HCT116 (cell line): ENCODE measurements around the gene PRKCA. TPM values are rescaled to one million over a fixed set of nuclear protein-coding genes. Genes with fewer than 3 reads are reported as not detected.

Experiments
- ATAC-seq: fragments of 200-7000 bp; cut with Tn5 transposase; 2 replicates; pipeline ENCODE4 v1.9.1; 2020; ENCODE audit warnings: mild to moderate bottlenecking, moderate library complexity
- BruUV-seq: library from RNA; stranded (reverse); fragments of 400-500 nt; replicated peaks from 2 replicates; lab custom pipeline; 2021; lab: Mats Ljungman, UMichigan
- CTCF ChIA-PET: fragments of 300-600 bp; sonication (Branson Sonifier 250); formaldehyde crosslinking; loops from one replicate; lab custom pipeline; 2021; ENCODE audit warnings: antibody characterized with exemption; lab: Charles Lee
- POLR2A ChIA-PET: fragments of 300-600, 350-600 bp; sonication (Branson Sonifier 250); formaldehyde crosslinking; loops from one replicate; lab custom pipeline; 2021; ENCODE audit warnings: antibody characterized with exemption; lab: Charles Lee
- RAD21 ChIA-PET, 2 experiments: fragments of 300-600 bp; sonication (Branson Sonifier 250); formaldehyde crosslinking; loops; one replicate each; lab custom pipeline; 2023; ENCODE audit warnings: low total read pairs in 2 of 2; ENCODE audit not compliant: uncharacterized antibody in 2 of 2, unreplicated experiment in 2 of 2, low non-redundant PET in 1 of 2; lab: Charles Lee
- DNase-seq: peaks from one replicate; pipeline ENCODE4 v3.0.0-alpha.2; 2010; ENCODE audit warnings: low read depth, low spot score
- H2AFZ ChIP-seq: fragments of 200-600 bp; shearing (Covaris generic), sonication (generic); 2 replicates; pipeline ENCODE4 v1.6.1; 2017; ENCODE audit warnings: low read depth, mixed run types, mixed read lengths, antibody characterized with exemption, low read length; ENCODE audit not compliant: poor library complexity, severe bottlenecking
- H3K27ac ChIP-seq: 2 replicates; pipeline ENCODE4 v1.5.1; 2012; ENCODE audit warnings: low read depth, low read length
- H3K27me3 ChIP-seq: fragments of 200-600 bp; sonication (generic); 2 replicates; pipeline ENCODE4 v1.6.1; 2016; ENCODE audit warnings: mixed run types, low read length, mixed read lengths; ENCODE audit not compliant: insufficient read depth
- H3K36me3 ChIP-seq, 2 experiments: fragments of 200-500 bp in 1 of 2; fragments of 200-600 bp in 1 of 2; sonication (Bioruptor generic) in 1 of 2; sonication (generic) in 1 of 2; 2 replicates each; pipeline versions ENCODE4 v1.5.1 to v1.6.1; 2014 to 2016; ENCODE audit warnings: low read length in 2 of 2, inconsistent platforms in 1 of 2, mixed read lengths in 1 of 2, mixed run types in 1 of 2; ENCODE audit not compliant: insufficient read depth in 2 of 2, control insufficient read depth in 1 of 2
- H3K4me1 ChIP-seq, 2 experiments: fragments of 200-600 bp in 1 of 2; sonication (generic) in 1 of 2; 2 replicates each; pipeline versions ENCODE4 v1.5.1 to v1.6.1; 2012 to 2017; ENCODE audit warnings: low read length in 2 of 2, inconsistent platforms in 1 of 2, mild to moderate bottlenecking in 1 of 2, mixed read lengths in 1 of 2, mixed run types in 1 of 2, moderate library complexity in 1 of 2; ENCODE audit not compliant: insufficient read depth in 2 of 2, control insufficient read depth in 1 of 2
- H3K4me2 ChIP-seq: fragments of 200-600 bp; sonication (generic); 2 replicates; pipeline ENCODE4 v1.6.1; 2017; ENCODE audit warnings: mixed run types, low read length, mixed read lengths
- H3K4me3 ChIP-seq, 2 experiments: fragments of 200-600 bp in 1 of 2; sonication (generic) in 1 of 2; replicated peaks in 1 of 2; 2 replicates each; pipeline ENCODE4 v1.5.1; 2011 to 2016; ENCODE audit warnings: low read length in 2 of 2, control low read depth in 1 of 2, low read depth in 1 of 2, mild to moderate bottlenecking in 1 of 2, mixed read lengths in 1 of 2, mixed run types in 1 of 2
- H3K79me2 ChIP-seq: fragments of 200-600 bp; sonication (generic); 2 replicates; pipeline ENCODE4 v1.6.1; 2017; ENCODE audit warnings: mild to moderate bottlenecking, mixed run types, low read length, moderate library complexity, mixed read lengths; ENCODE audit not compliant: insufficient read depth
- H3K9ac ChIP-seq: fragments of 200-600 bp; sonication (generic); 2 replicates; pipeline ENCODE4 v1.6.1; 2016; ENCODE audit warnings: low read length, mixed read lengths
- H3K9me2 ChIP-seq: fragments of 200-600 bp; sonication (generic), shearing (Covaris generic); 2 replicates; pipeline ENCODE4 v1.6.1; 2017; ENCODE audit warnings: mixed run types, mild to moderate bottlenecking, moderate library complexity; ENCODE audit not compliant: insufficient read depth
- H3K9me3 ChIP-seq, 2 experiments: fragments of 200-500 bp in 1 of 2; fragments of 200-600 bp in 1 of 2; sonication (Bioruptor generic) in 1 of 2; sonication (generic) in 1 of 2; 2 replicates each; pipeline ENCODE4 v1.6.1; 2014 to 2017; ENCODE audit warnings: low read length in 2 of 2, mixed read lengths in 2 of 2, inconsistent platforms in 1 of 2, low read depth in 1 of 2, mild to moderate bottlenecking in 1 of 2, mixed run types in 1 of 2, moderate library complexity in 1 of 2; ENCODE audit not compliant: control insufficient read depth in 1 of 2, insufficient read depth in 1 of 2
- H4K20me1 ChIP-seq: fragments of 200-600 bp; sonication (generic), shearing (Covaris generic); 2 replicates; pipeline ENCODE4 v1.6.1; 2017; ENCODE audit warnings: mixed run types, mild to moderate bottlenecking, moderate library complexity; ENCODE audit not compliant: insufficient read depth
- ATF3 ChIP-seq: IDR thresholded peaks from 2 replicates; pipeline ENCODE4 v1.6.1; 2012
- CEBPB ChIP-seq: IDR thresholded peaks from 2 replicates; pipeline ENCODE4 v1.6.1; 2012; ENCODE audit warnings: low read depth
- EGR1 ChIP-seq: IDR thresholded peaks from 2 replicates; pipeline ENCODE4 v1.6.1; 2012; ENCODE audit warnings: low read depth
- ELF1 ChIP-seq: IDR thresholded peaks from 2 replicates; pipeline ENCODE4 v1.6.1; 2012; ENCODE audit warnings: low read depth, borderline replicate concordance
- EZH2 ChIP-seq: fragments of 200-600 bp; sonication (generic); IDR thresholded peaks from 2 replicates; pipeline ENCODE4 v1.6.1; 2017; ENCODE audit warnings: antibody characterized with exemption, mixed run types
- EZH2phosphoT487 ChIP-seq: fragments of 200-600 bp; IDR thresholded peaks from 2 replicates; pipeline ENCODE4 v1.6.1; 2018; ENCODE audit warnings: antibody characterized with exemption, borderline replicate concordance
- FOSL1 ChIP-seq: IDR thresholded peaks from 2 replicates; pipeline ENCODE4 v1.6.1; 2012; ENCODE audit warnings: low read depth
- JUND ChIP-seq: IDR thresholded peaks from 2 replicates; pipeline ENCODE4 v1.6.1; 2012
- MAX ChIP-seq: IDR thresholded peaks from 2 replicates; pipeline ENCODE4 v1.6.1; 2012
- POLR2A ChIP-seq: IDR thresholded peaks from 2 replicates; pipeline ENCODE4 v1.7.0; 2011; ENCODE audit warnings: borderline replicate concordance; ENCODE audit not compliant: insufficient read depth, insufficient read length; ENCODE audit errors: extremely low read depth
- POLR2AphosphoS5 ChIP-seq: IDR thresholded peaks from 2 replicates; pipeline ENCODE4 v1.6.1; 2011; ENCODE audit warnings: mild to moderate bottlenecking, low read depth, low read length, moderate library complexity
- REST ChIP-seq: IDR thresholded peaks from 2 replicates; pipeline ENCODE4 v1.6.1; 2012; ENCODE audit warnings: low read depth
- SIN3A ChIP-seq: IDR thresholded peaks from 2 replicates; pipeline ENCODE4 v1.6.1; 2012; ENCODE audit warnings: low read depth
- SP1 ChIP-seq: IDR thresholded peaks from 2 replicates; pipeline ENCODE4 v1.6.1; 2012; ENCODE audit warnings: low read depth
- SRF ChIP-seq: IDR thresholded peaks from 2 replicates; pipeline ENCODE4 v1.6.1; 2012; ENCODE audit warnings: low read depth
- ZBTB33 ChIP-seq: IDR thresholded peaks from 2 replicates; pipeline ENCODE4 v1.6.1; 2011; ENCODE audit warnings: mild to moderate bottlenecking, low read length, moderate library complexity; ENCODE audit not compliant: insufficient replicate concordance; ENCODE audit errors: extremely low read depth
- ZFX ChIP-seq: fragments of 450-650 bp; IDR thresholded peaks from 2 replicates; pipeline ENCODE4 v1.6.1; 2017
- ZNF274 ChIP-seq: fragments of 200-500 bp; sonication (Bioruptor generic); IDR thresholded peaks from 2 replicates; pipeline ENCODE4 v1.6.1; 2014; ENCODE audit warnings: mild to moderate bottlenecking, low read depth, low read length, inconsistent platforms
- intact Hi-C: fragments of 100-400 bp; cut with micrococcal nuclease; formaldehyde crosslinking; loops from 2 replicates; pipeline ENCODE4 v1.10.0; 2022
- total RNA-seq: library from RNA; stranded (reverse); gene quantifications from one replicate; pipeline ENCODE4 v1.2.1, GENCODE V29; 2021; ENCODE audit not compliant: unreplicated experiment

PRKCA gene
- total RNA-seq, 1 experiment from 2014 or later, result 18.8 TPM

- no peak for TF ChIP-seq ZNF274
Measured at GRCh38 chr17:66276328-66276937, 26.0 kb upstream of the PRKCA start (continued).

GRCh38 chr17:66277191-66277590 lies 25.2 kb upstream of the PRKCA start:
- ChIA-PET CTCF (interaction anchor here (1.1 to 1.7 kb wide), 2 partner anchors 21 to 397 kb away, joined by 4 to 5 read pairs; no protein-coding TSS in a partner anchor), POLR2A (interaction anchor here (0.7 kb wide), 1 partner anchor 24 kb away, joined by 3 read pairs; no protein-coding TSS in a partner anchor), RAD21 (interaction anchor here in 1 of 2 experiments (1.9 kb wide), 1 partner anchor 16 kb away, joined by 4 read pairs; no protein-coding TSS in a partner anchor)
- H3K36me3 ChIP-seq, result no peaks in the 10 kb centered on the region
- no peak for DNase-seq
- no TSS peak for BruUV-seq
- H3K4me3 ChIP-seq, result no peak overlapping the region
- H3K9ac ChIP-seq, result no peak overlapping the region
- ATAC-seq, result no peak
- H3K79me2 ChIP-seq, result no peaks in the 10 kb centered on the region
- intact Hi-C loops, result no loop called here
- H3K9me2 ChIP-seq, result no peaks in the 10 kb centered on the region
- no peaks in the 10 kb centered on the region for H3K27me3 ChIP-seq
- H2AFZ ChIP-seq, result no peak overlapping the region
- H3K4me2 ChIP-seq, result no peak overlapping the region
- no peaks in the 10 kb centered on the region for H3K9me3 ChIP-seq
- no peaks in the 10 kb centered on the region for H4K20me1 ChIP-seq
- H3K4me1 ChIP-seq, result peaks cover 27 to 40% of the 10 kb centered on the region in 2 experiments
- H3K27ac ChIP-seq, result no peak overlapping the region
- TF ChIP-seq ZBTB33, result no peak
- no peak for TF ChIP-seq EGR1
- TF ChIP-seq ATF3, result no peak
- TF ChIP-seq SIN3A, result no peak
- TF ChIP-seq FOSL1, result no peak
- TF ChIP-seq REST, result no peak
- TF ChIP-seq CEBPB, result no peak
- TF ChIP-seq ELF1, result no peak
- no peak for TF ChIP-seq SRF
- TF ChIP-seq MAX, result no peak
- no peak for TF ChIP-seq ZNF274
- TF ChIP-seq JUND, result no peak
- TF ChIP-seq ZFX, result no peak
- TF ChIP-seq POLR2AphosphoS5, result no peak
- TF ChIP-seq EZH2, result no peak
- no peak for TF ChIP-seq POLR2A
- no peak for TF ChIP-seq SP1
- TF ChIP-seq EZH2phosphoT487, result no peak
